Stimulated activated naive CD8-positive, alpha-beta T cell treated with anti-CD3 and anti-CD28 coated beads, Interleukin-15, Interleukin-2, amounts not matched to agents 100 U/mL and 50 U/mL, for 24 hours (primary cell): Measurements from ENCODE around the gene FGF12.

Experiments
- ATAC-seq: fragments of 150-1000 bp; cut with Tn5 transposase; one replicate; pipeline ENCODE4 v1.10.0; 2021
- DNase-seq: peaks from one replicate; pipeline ENCODE4 v3.0.0; 2021

The FGF12 gene

DNA sequence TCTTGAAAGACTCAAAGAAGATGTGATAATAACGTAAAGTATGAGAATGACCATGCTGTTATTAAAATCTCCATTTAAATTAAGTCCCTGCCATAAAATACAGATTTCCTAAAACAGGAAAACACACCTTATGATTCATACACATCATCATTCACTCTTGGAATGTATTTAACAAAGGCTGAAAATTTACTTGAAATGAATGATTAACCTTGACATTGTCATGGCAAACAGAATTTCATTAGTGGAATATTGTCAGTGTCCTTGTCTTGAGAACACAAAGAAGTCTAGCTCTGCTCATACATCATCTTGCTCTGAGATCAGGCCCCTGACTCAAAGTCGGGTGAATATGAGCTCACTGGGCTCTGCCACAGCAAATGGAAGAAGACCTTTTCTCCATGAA, 313.9 kb downstream of the FGF12 start:
- DNase-seq (no peak), ATAC-seq (no peak)

DNA sequence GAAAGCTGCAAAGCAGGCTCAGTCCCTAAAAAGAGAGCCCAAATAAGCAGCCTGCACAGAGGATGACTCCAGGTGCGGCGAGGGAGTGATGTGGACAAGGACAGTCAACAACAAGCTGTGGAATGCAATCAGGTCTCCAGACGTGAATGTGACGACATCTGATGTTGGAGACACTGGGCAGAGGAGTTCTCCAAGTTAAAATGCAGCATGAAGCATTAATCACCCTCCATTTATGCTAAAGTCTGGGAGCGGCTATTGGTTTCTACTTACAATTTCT, 316.7 kb downstream of the FGF12 start:
- DNase-seq (no peak), ATAC-seq (no peak)

DNA sequence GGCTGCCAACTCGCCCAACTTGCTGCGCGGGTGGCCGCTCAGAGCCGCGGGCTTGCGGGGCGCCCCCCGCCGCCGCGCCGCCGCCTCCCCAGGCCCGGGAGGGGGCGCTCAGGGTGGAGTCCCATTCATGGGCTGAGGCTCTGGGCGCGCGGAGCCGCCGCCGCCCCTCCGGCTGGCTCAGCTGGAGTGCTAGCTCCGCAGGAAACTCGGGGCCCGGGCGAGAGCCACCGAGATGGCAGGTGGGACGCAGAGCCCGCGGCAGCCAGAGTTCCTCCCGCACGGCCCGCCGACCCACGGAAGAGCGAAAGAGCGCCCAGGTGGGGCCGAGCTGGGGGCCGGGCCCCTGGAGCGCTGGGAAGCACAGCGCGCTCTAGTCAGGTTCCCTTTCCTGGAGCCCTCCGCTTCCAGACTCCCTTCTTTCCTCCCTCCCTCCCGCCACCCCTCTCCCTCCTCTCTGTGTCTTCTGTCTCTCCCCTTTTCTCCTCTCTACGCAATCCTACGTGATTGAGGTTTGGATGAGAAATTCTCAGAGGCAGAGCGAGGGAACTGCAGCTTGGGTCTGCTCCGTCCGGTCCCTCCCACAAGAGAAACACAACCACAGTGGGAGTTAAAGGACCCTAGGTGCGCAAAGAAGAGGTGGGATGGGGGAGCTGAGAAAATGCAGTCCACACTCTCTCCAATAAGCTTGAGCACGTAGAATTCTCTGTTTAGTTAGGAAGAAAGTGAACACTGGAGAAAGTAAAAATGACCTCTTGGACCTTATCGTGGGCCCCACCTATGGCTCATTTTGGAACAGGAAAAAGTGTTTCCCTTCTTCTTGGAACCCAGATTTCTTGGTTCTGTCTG, 317.3 kb downstream of the FGF12 start:
- DNase-seq, result no peak
- no peak for ATAC-seq

DNA sequence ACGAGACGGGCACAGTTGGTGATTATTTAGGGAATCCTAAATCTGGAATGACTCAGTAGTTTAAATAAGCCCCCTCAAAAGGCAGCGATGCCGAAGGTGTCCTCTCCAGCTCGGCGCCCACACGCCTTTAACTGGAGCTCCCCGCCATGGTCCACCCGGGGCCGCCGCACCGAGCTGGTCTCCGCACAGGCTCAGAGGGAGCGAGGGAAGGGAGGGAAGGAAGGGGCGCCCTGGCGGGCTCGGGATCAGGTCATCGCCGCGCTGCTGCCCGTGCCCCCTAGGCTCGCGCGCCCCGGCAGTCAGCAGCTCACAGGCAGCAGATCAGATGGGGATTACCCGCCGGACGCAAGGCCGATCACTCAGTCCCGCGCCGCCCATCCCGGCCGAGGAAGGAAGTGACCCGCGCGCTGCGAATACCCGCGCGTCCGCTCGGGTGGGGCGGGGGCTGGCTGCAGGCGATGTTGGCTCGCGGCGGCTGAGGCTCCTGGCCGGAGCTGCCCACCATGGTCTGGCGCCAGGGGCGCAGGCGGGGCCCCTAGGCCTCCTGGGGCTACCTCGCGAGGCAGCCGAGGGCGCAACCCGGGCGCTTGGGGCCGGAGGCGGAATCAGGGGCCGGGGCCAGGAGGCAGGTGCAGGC, 318.0 kb downstream of the FGF12 start:
- DNase-seq (no peak), ATAC-seq (peak; percentile 26)

DNA sequence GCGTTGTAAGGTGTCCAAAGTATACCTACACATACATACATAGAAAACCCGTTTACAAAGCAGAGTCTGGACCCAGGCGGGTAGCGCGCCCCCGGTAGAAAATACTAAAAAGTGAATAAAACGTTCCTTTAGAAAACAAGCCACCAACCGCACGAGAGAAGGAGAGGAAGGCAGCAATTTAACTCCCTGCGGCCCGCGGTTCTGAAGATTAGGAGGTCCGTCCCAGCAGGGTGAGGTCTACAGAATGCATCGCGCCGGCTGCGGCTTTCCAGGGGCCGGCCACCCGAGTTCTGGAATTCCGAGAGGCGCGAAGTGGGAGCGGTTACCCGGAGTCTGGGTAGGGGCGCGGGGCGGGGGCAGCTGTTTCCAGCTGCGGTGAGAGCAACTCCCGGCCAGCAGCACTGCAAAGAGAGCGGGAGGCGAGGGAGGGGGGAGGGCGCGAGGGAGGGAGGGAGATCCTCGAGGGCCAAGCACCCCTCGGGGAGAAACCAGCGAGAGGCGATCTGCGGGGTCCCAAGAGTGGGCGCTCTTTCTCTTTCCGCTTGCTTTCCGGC, 318.6 kb downstream of the FGF12 start:
- ATAC-seq (no peak), DNase-seq (no peak)

DNA sequence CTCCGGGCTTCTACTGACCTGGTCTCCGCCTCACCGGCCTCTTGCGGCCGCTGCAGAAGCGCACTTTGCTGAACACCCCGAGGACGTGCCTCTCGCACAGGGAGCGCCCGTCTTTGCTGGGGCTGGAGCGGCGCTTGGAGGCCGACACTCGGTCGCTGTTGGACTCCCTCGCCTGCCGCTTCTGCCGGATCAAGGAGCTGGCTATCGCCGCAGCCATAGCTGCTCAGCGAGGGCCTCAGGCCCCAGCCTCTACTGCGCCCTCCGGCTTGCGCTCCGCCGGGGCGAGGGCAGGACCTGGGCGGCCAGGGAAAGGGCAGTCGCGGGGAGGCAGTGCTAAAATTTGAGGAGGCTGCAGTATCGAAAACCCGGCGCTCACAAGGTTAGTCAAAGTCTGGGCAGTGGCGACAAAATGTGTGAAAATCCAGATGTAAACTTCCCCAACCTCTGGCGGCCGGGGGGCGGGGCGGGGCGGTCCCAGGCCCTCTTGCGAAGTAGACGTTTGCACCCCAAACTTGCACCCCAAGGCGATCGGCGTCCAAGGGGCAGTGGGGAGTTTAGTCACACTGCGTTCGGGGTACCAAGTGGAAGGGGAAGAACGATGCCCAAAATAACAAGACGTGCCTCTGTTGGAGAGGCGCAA, 319.2 kb downstream of the FGF12 start:
- ATAC-seq (peak; percentile 17), DNase-seq (no peak)

DNA sequence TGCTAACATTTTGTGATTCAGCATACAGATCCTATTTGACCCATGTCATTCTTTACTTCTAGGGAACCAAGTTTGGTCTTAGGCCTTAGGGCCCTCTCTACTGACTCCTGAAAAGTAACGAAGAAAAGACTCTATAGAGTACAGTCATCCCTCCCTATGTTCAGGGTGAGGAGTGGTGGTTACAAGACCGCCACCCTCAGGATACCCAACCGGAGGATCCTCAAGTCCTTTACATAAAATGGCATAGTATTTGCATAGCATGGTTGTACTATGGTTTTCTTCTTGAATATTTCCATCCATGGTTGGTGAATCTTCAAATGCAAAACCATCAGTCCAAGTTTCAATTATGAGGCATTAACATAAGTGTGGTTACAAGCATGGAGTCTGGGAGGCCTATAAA, 327.6 kb downstream of the FGF12 start:
- ATAC-seq, result no peak

DNA sequence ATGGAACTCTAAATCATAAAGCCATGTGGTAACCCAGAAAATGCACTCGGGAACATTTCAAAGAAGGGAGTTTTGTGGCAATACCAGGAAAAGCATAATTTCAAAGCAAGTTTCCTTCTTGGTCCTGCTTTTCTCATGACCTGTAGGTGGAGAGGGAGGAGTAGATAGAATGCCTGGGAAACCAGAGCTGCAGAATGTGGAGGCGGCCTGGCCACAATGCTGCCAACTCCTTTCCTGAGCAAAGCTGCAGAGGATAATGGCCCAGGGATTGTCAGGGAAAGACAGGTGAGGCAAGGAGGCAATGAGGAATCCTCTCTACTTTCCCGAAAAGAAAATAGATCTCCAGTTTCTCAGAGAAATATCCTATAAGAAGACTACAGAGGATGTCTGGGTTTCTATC, 330.3 kb downstream of the FGF12 start:
- no peak for DNase-seq
- no peak for ATAC-seq

More for the DNA sequence above, 327.6 kb downstream of the FGF12 start:
- no peak for DNase-seq

DNA sequence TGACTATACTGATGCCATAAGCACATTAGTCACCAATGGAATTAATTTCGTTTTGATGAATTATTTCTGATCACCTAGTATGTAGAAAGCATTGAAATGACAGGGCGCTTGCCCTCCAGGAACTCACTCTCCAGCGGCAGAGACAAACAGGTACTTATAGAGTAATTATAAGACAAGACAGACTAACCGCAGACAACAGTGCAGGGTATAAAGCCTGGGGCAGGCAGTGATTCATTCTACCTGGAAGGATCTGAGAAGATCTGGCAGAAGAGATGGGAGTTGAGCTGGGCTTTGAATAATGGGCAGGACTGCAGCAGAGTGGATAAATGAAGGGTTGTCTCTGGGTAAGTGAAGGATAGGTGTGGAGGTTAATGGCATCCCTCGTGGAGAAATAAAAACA, 331.8 kb downstream of the FGF12 start:
- ATAC-seq, result no peak
- DNase-seq, result no peak

DNA sequence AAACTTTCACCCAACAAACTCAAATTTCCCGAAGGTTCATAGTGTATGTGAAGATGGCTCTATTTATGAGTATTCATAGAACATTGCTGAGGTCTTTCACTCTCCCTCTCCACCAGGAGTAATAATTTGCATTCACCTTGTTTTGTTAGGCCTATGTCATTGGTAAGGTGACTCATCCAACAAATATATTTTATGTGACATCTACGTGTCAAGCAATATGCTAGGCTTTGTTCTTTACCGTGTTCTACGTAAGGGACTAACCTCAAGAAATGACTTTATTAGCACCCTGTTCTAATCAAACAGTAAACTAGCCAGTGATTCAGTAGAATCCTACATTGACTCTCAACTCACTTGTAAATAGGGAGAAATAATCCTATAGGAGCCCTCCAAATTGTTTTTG, 334.4 kb downstream of the FGF12 start:
- no peak for DNase-seq
- ATAC-seq, result no peak

DNA sequence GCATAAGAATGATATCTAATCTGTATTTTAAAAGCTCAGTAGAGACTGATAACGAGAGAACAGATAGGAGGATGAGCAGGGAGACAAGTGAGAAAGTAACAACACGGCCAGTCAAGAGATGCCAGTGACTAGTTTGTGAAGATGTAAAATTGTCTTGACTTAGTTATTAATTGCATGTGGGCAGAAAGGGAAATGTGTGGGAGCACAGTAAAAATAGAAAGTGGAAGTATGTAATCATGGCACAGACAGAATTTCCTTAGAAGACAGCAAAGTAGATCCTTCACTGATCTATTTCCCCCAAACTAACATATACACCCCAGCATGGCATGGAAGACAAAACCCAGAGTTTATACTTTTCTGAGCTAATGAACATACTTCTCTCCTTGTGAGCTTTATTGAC, 344.5 kb downstream of the FGF12 start:
- DNase-seq (no peak), ATAC-seq (no peak)

DNA sequence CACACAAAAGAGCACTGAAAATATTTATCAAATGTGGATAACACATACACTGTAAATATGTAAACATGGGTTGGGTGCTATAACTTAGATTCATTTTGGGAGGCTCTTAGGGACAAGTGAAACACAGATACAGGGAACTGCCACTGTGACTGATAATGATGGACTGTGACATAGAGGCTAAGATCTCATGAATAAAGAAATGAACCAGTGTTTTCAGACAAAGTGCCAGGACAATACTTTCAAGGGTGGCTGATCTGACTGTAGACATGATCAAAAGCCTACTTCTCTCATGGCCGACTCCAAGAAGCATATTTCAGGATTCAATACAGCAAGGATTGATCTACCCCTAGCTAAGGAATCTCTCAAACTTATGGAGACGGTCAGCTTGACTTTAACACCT, 353.8 kb downstream of the FGF12 start:
- DNase-seq, result no peak
- no peak for ATAC-seq

DNA sequence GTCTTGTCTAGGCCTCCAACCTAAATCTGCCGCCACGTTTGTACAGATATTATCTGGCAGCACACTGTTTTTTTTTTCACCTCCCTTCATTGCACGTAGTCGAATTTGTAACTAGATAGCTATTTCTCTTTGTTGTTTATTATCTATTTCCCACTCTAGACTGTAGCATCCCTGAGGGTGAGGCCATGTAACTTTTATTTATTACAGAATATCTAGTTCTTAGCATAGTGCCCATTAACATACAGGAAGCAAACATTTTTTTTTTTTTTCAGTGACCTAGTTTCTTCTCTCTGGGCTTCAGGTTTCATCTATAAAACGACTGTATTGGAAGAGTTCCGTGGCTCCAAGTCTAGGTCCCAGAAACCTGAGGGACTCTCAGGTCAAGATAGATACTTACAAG, 354.3 kb downstream of the FGF12 start:
- DNase-seq (no peak), ATAC-seq (no peak)

DNA sequence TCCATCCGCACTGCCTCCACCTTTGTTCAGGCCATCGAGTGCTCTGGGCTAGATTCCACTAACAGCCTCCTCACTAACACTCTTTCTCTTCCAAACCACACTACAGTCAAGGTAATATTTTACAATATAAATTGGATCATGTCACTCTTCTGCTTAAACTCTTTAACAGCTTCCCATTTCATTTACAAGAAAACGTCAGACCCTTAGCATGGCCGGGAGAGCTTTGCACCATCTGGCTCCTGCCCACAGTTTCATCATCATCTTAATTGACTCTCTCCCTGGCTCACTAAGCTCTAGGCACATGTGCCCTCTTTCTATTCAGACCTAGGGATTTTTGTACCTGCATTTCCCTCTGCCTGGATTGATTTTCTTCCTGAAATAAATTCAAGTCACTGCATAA, 354.7 kb downstream of the FGF12 start:
- DNase-seq (no peak), ATAC-seq (no peak)

DNA sequence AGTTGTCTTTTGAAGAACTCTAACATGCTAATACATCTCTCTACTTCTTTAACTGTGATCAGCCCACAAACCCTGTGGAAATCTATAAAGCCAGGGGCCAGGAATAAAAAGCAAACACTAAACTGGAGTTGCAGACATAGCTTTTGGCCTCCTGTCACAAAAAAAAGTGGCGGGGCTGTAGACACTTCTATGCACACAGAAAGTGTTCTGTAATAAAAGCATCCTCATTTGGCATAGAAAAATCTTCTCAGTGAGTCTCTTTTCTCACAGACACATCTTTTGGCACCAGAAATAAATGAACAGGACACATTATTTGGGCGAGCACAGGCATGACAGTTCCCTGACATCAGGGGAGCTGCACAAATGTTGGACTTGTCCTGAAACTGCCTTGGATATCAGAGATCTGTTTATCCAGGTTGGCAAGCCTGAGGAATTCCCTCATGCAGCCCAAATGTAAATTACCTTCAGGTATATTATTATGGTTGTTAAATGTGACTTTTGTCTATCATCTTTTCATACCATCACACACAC, 355.4 kb downstream of the FGF12 start:
- ATAC-seq (no peak), DNase-seq (no peak)

DNA sequence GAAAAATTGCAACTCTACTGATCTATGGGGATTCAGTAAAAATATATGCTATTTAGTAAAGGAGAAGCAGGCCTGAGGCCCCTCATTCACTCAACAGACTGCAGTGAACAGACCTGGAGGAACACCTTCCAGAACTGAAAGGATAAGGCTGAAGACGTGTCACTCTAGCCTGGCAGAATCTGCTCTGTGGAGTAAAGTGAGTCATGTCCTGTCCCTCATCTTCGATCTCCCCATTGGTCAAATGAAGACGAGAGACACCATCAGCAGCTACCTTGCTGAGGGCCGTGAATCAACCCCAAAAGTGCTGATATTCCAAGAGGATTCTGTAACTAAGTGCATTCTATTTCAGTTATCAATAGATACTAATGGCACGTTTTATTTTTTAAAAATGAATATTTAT, 359.7 kb downstream of the FGF12 start:
- ATAC-seq (no peak), DNase-seq (no peak)

DNA sequence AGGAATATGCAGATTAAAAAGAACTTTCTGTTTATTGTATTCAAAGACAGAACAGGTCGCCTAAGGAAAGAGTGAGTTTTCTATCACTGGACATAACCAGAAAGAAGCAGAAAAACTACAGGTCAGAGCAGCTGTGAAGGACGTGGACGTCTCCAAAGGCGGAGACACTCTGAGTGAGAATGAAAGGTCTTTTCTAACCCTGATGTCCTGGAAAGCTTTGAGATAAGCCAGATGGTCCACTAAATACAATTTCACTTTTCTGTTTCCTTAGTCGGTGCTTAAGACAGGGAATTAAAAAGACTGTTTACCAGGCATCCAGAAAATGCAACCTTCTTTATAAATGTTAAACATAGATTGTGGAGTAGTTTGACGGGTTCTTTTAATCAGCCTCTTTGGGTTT, 360.4 kb downstream of the FGF12 start:
- ATAC-seq (no peak), DNase-seq (no peak)

DNA sequence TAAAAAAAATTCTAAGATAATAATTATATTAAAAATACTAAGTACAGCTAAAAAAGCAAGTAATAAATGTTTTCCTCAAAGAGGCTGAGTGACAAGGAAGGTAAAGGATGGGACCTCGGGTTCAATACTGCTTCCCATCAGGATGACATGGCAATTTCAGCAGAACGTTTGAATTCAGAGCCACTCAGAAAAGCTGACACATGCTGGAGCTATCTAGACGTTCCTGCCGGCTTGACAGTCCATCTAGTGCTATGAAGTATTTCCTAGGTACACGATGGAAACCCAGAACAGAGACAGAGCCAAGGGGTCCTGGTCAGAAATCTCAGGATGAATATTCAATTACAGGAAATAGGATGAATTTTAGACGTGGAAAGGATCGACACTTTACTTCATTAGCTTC, 361.8 kb downstream of the FGF12 start:
- ATAC-seq (no peak), DNase-seq (no peak)

DNA sequence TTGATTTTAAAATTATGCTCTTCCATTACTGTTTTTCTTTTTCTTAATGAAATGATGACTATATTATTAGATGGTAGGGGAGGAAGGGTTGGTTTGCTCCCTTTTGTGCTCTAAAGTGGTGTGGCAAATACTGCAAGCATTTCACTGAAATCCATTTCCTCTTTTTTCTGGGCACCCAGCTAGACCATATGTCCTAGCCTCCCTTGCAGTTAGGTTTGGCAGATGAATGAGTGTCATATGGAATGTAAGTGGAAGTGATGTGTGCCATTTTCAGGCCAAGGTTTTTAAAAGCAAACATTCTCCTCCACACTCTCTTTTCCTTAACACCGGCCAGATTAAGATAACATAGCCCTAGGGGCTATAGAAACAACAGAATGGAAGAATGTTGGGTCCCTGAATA, 363.0 kb downstream of the FGF12 start:
- no peak for DNase-seq
- ATAC-seq, result no peak

DNA sequence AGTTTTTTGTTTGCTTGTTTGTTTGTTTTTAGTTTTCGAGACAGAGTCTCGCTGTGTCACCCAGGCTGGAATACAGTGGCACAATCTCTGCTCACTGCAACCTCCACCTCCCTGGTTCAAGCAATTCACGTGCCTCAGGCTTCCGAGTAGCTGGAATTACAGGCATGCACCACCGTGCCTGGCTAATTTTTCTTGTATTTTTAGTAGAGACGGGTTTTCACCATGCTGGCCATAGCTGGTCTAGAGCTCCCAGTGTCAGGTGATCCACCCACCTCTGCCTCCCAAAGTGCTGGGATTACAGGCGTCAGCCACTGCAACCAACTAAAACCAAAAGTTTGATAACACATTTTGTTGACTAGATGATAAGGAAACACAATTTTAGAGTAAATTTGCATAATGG, 372.7 kb downstream of the FGF12 start:
- no peak for ATAC-seq
- no peak for DNase-seq

DNA sequence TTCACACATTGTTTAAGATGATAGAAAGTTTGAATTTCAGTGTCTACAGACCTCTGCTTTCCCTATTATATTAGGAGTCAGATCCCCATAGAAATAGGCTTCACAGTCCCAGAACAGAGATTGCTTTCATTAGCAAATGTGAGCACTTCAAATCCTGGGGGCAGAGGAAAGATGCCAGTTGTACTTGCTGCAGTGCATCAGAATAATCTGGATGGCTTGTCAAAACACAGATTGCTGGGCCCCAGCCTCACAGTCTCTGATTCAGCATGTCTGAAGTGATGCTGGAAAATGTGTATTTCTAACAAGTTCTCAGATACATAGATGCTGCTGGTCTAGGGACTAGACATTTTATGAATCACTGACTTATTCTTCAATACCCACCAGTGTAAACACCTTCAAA, 375.2 kb downstream of the FGF12 start:
- DNase-seq, result no peak
- no peak for ATAC-seq

DNA sequence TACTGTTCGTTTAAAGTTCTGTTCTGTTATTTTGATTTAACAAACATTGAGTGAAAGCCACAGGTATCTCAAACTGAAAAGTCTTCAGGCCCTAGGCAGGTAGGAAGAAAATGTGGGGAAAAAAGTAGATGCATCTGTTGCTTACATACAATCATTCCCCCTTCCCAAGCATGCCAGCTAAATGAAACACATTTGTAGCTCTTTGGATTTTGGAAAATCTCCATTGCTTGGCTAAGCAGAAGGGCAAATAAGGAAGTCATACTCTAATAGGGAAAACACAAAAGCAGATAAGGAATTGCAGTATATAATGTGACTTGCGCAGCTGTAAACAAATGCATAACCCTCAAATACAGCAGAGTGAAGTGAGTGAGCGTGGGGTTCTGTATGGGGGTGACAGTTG, 375.9 kb downstream of the FGF12 start:
- no peak for DNase-seq
- ATAC-seq, result no peak

DNA sequence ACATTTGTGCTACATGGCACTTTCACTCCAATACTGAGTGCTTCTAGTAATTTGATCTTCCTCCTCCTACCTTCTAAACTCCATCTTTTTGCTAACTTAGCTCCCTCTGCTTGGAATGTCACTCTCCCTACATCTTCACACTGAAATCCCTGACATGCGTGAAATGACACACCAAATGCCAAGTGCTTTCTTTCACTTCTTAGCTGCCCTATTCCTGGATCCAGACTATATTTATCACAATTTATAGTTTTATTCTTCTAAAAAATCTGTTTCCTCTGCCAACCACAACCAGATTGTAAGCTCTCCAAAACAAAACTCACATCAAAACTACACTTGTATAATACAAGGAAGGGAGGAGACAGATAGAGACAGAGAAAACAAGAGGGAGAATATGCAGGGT, 387.3 kb downstream of the FGF12 start:
- DNase-seq (no peak), ATAC-seq (no peak)
